Ishikawa (cell line): ENCODE measurements around the gene KCNQ1OT1.

Experiments
- CEBPB ChIP-seq: IDR thresholded peaks from 2 replicates; pipeline ENCODE4 v1.6.1; 2012
- CREB1 ChIP-seq: IDR thresholded peaks from 2 replicates; pipeline ENCODE4 v1.6.1; 2012; ENCODE audit warnings: low read depth
- EGR1 ChIP-seq: IDR thresholded peaks from 2 replicates; pipeline ENCODE4 v1.6.1; 2012
- EP300 ChIP-seq: IDR thresholded peaks from 2 replicates; pipeline ENCODE4 v1.6.1; 2012; ENCODE audit warnings: borderline replicate concordance
- FOXM1 ChIP-seq: IDR thresholded peaks from 2 replicates; pipeline ENCODE4 v1.6.1; 2012; ENCODE audit warnings: low read depth, borderline replicate concordance
- NFIC ChIP-seq: IDR thresholded peaks from 2 replicates; pipeline ENCODE4 v1.6.1; 2012
- RAD21 ChIP-seq: IDR thresholded peaks from 2 replicates; pipeline ENCODE4 v1.6.1; 2012; ENCODE audit warnings: low read depth
- REST ChIP-seq: IDR thresholded peaks from 2 replicates; pipeline ENCODE4 v1.6.1; 2012; ENCODE audit warnings: low read depth, mild to moderate bottlenecking
- TAF1 ChIP-seq: IDR thresholded peaks from 2 replicates; pipeline ENCODE4 v1.6.1; 2012; ENCODE audit warnings: low read depth, mild to moderate bottlenecking
- TCF12 ChIP-seq: IDR thresholded peaks from 2 replicates; pipeline ENCODE4 v1.6.1; 2012; ENCODE audit warnings: low read depth
- USF1 ChIP-seq: IDR thresholded peaks from 2 replicates; pipeline ENCODE4 v1.6.1; 2012
- YY1 ChIP-seq: IDR thresholded peaks from 2 replicates; pipeline ENCODE4 v1.6.1; 2012; ENCODE audit warnings: low read depth
- ZBTB7A ChIP-seq: IDR thresholded peaks from 2 replicates; pipeline ENCODE4 v1.6.1; 2012; ENCODE audit warnings: low read depth

The KCNQ1OT1 gene

GRCh38 chr11:2694495-2694894 lies 5.3 kb downstream of the KCNQ1OT1 start:
- no peak for TF ChIP-seq TCF12
- no peak for TF ChIP-seq CREB1
- TF ChIP-seq USF1, result no peak
- TF ChIP-seq ZBTB7A, result no peak
- no peak for TF ChIP-seq EGR1
- TF ChIP-seq NFIC, result no peak
- TF ChIP-seq EP300, result no peak
- no peak for TF ChIP-seq RAD21
- no peak for TF ChIP-seq YY1
- TF ChIP-seq CEBPB, result no peak

- TF ChIP-seq NFIC (no peak), REST (no peak), ZBTB7A (no peak)
These were observed 6.2 kb downstream of the KCNQ1OT1 start for GRCh38 chr11:2693271-2694261.

GRCh38 chr11:2691991-2692875 lies 7.6 kb downstream of the KCNQ1OT1 start:
- peak; percentile 44; the same call in 1 of the 2 replicates for TF ChIP-seq RAD21
- no peak for TF ChIP-seq EGR1

GRCh38 chr11:2691355-2691761 lies 8.4 kb downstream of the KCNQ1OT1 start:
- no peak for TF ChIP-seq YY1
- no peak for TF ChIP-seq RAD21
- no peak for TF ChIP-seq USF1
- TF ChIP-seq CEBPB, result no peak

- TF ChIP-seq RAD21 (no peak), TAF1 (no peak), ZBTB7A (no peak), FOXM1 (no peak), YY1 (no peak), CREB1 (no peak), REST (no peak)
These were observed 9.0 kb downstream of the KCNQ1OT1 start for GRCh38 chr11:2690596-2691354.
